Gastrocnemius medialis (tissue), 4 donors: ENCODE data around the gene MICOS13. TPM values are rescaled to one million over a fixed set of nuclear protein-coding genes. Genes with fewer than 3 reads are reported as not detected.

ENCODE experiments used
- ATAC-seq, 2 donors: fragments of 150-250 bp; one replicate each; pipeline ENCODE4 v1.9.1; 2016
- DNase-seq, 2 donors: peaks; one replicate each; pipeline ENCODE4 v3.0.0-alpha.2; 2019
- H3K27ac ChIP-seq, 4 donors: fragments of 200-600 bp; sonication (generic); 1 replicate in 1 of 4; 2 replicates in 3 of 4; pipeline ENCODE4 v1.5.1; 2016 to 2018; ENCODE audit warnings: mild to moderate bottlenecking in 2 of 4, moderate library complexity in 1 of 4
- H3K27me3 ChIP-seq, 3 donors: fragments of 200-600 bp; sonication (generic) in 2 of 3; 1 replicate in 1 of 3; 2 replicates in 2 of 3; pipeline versions ENCODE4 v1.5.1 to v1.6.0; 2016 to 2019; ENCODE audit warnings: mild to moderate bottlenecking in 1 of 3, moderate library complexity in 1 of 3
- H3K36me3 ChIP-seq, 2 donors: fragments of 200-600 bp; sonication (generic) in 1 of 2; one replicate each; pipeline ENCODE4 v1.5.1; 2017 to 2018
- H3K4me1 ChIP-seq, 2 donors: fragments of 200-600 bp; sonication (generic) in 1 of 2; one replicate each; pipeline ENCODE4 v1.5.1; 2016 to 2017; ENCODE audit warnings: mild to moderate bottlenecking in 2 of 2
- H3K4me3 ChIP-seq, 4 donors: fragments of 200-600 bp; sonication (generic) in 3 of 4; 1 replicate in 1 of 4; 2 replicates in 3 of 4; pipeline ENCODE4 v1.5.1; 2016 to 2019; ENCODE audit warnings: mild to moderate bottlenecking in 2 of 4
- H3K9me3 ChIP-seq, 3 donors: fragments of 200-600 bp; sonication (generic) in 2 of 3; 1 replicate in 1 of 3; 2 replicates in 2 of 3; pipeline ENCODE4 v1.5.1; 2016 to 2019
- POLR2A ChIP-seq, 2 donors: fragments of 450-650 bp; IDR thresholded peaks; one replicate each; pipeline ENCODE4 v1.6.1; 2017; ENCODE audit warnings: antibody characterized with exemption in 2 of 2, mild to moderate bottlenecking in 2 of 2, moderate library complexity in 2 of 2
- in situ Hi-C, 4 donors: fragments of 200-750 bp; cut with MboI; loops; one replicate each; pipeline versions ENCODE4 v1.15.0 to v1.8.0; 2017; ENCODE audit warnings: low sequenced_read_pairs in 4 of 4
- intact Hi-C: fragments of 100-400 bp; cut with DNase I; formaldehyde crosslinking; loops from one replicate; pipeline ENCODE4 v1.15.1; 2023; ENCODE audit warnings: low total_unique reads
- total RNA-seq, 4 donors: library from RNA; depleted of rRNA; stranded (reverse); fragments of >200 nt; gene quantifications; one replicate each; pipeline versions ENCODE4 v1.1.0 to v1.2.3, GENCODE V29; 2016
- TF ChIP-seq, protein P1 (sequence below), 5 experiments: fragments of 450-650 bp in 3 of 5; fragments of 200-600 bp in 2 of 5; sonication (generic) in 2 of 5; IDR thresholded peaks in 4 of 5; conservative IDR thresholded peaks in 1 of 5; 1 replicate in 4 of 5; 2 replicates in 1 of 5; pipeline ENCODE4 v1.5.1; 2016 to 2019; ENCODE audit warnings: antibody characterized with exemption in 5 of 5, mild to moderate bottlenecking in 3 of 5, moderate library complexity in 3 of 5

MICOS13 gene
- total RNA-seq, 4 donors from 2014 or later: 45.7 to 122 (median 74.8) TPM

DNA sequence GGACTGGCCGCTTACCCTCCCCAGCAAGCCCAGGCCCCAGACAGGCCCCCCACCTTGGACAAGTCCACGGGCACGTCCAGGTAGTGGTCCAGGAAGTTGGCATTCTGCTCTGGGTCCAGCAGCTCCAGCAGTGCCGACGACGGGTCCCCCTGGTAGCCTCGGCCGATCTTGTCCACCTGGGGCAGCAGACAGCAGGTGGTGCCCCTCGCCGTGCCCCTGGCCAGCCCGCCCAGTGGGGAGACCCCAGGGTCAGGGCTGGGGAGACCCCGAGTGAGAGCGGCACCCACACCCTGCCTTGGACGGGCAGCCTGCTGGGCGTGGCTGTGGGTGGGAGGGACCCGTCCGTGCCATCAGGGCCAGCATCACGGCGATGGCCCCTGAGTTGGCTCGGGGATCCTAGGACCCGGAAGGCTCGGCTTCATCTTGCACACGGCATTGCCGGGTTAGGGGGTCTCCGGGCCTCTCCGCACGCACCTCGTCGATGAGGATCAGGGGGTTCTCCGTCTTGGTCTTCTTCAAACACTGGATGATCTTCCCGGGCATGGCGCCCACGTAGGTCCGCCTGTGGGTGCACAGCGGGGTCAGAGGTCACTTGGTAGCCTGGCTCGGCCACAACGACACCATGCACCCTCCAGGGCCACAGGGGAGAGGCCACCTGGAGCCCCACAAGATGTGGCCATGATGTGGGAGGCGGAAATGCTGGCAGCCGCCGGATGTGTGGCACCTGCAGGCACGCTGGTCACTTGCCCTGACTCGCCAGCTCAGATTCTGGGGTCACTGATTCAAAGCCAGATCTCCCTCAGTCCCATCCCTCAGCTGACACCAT, 16.1 kb upstream of the MICOS13 start:
- in situ Hi-C loops (no loop called here), intact Hi-C loops (no loop called here)
- Histone ChIP-seq H3K4me3 (no peak overlapping the region), H3K4me1 (peaks cover 8 to 9% of the 10 kb centered on the region in 2 donors), H3K27ac (no peak overlapping the region), H3K27me3 (no peaks in the 10 kb centered on the region), H3K9me3 (no peaks in the 10 kb centered on the region), H3K36me3 (peaks cover 0 to 74% of the 10 kb centered on the region in 2 donors)
- ATAC-seq (no peak), DNase-seq (no peak)
- no peak for TF ChIP-seq POLR2A (IDR thresholded peaks at IDR 0.05)
- TF ChIP-seq, protein P1, sequence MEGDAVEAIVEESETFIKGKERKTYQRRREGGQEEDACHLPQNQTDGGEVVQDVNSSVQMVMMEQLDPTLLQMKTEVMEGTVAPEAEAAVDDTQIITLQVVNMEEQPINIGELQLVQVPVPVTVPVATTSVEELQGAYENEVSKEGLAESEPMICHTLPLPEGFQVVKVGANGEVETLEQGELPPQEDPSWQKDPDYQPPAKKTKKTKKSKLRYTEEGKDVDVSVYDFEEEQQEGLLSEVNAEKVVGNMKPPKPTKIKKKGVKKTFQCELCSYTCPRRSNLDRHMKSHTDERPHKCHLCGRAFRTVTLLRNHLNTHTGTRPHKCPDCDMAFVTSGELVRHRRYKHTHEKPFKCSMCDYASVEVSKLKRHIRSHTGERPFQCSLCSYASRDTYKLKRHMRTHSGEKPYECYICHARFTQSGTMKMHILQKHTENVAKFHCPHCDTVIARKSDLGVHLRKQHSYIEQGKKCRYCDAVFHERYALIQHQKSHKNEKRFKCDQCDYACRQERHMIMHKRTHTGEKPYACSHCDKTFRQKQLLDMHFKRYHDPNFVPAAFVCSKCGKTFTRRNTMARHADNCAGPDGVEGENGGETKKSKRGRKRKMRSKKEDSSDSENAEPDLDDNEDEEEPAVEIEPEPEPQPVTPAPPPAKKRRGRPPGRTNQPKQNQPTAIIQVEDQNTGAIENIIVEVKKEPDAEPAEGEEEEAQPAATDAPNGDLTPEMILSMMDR (IDR thresholded peaks at IDR 0.05 in 4 of 5, conservative IDR thresholded peaks at IDR 0.05 in 1 of 5): no peak

DNA sequence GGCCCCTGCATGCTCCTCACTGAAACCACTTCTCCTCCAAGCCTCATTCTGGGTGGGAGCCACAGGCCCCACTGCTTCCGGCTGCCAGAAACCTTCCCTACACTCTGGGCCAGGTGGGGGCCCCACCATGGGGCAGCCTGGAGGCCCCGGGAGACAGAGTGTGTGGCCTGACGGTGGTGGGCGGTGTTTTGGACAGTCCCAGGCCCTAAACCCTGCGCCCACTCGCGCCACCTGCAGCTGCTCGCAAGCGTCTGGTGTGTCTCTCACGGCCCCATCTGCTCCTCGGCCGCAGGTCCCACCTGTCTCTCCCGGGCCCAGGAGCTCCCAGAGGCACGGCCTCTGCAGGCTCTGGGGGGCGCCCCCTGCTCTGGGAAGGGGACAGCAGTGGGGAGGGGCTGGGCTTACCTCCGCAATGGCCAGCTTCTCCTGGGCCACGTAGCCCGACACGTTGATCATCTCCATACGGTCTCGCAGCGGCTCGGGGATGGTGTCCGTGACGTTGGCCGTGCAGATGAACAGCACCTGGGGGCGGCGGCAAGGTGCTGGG, 15.4 kb upstream of the MICOS13 start:
- no peaks in the 10 kb centered on the region for H3K9me3 ChIP-seq
- in situ Hi-C loops: no loop called here
- no peak overlapping the region for H3K4me3 ChIP-seq
- H3K36me3 ChIP-seq: peaks cover 0 to 72% of the 10 kb centered on the region in 2 donors
- no peak overlapping the region for H3K27ac ChIP-seq
- TF ChIP-seq POLR2A (IDR thresholded peaks at IDR 0.05): no peak
- TF ChIP-seq, protein P1 (IDR thresholded peaks at IDR 0.05 in 4 of 5, conservative IDR thresholded peaks at IDR 0.05 in 1 of 5): no peak
- H3K4me1 ChIP-seq: peaks cover 14 to 16% of the 10 kb centered on the region in 2 donors
- ATAC-seq (no peak), DNase-seq (no peak)
- no peaks in the 10 kb centered on the region for H3K27me3 ChIP-seq
- intact Hi-C loops: no loop called here

DNA sequence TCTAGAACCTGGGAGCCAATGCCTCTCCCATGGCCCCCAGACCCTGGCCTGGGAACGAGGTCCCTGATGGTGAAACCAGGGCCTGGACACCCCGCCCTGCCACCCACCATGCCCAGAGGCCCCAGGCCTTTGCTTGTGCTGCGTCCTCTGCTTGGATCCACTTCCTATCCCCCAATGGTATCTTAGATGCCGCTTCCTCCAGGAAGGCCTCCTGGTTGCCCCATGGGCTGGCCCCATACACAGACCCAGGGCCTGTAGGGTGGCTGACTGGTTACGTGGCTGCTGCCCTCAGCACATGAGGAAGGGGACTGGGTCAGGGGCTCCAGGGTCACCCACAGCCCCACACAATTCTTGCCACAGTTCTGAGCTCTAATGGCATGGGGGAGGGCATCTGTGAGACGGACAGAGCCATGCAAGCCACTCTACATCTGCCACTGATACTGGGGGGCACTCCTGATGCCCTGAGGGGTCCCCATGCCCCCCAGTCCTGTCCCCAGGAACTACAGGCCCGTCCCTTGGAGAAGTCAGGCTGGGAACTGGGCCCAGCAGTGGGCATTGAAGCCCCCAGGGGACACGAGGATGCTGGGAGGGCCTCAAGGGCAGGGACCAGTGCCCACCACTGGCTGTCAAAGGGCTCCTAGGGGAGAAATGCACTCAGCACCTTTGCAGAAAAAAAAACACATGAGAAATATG, 14.8 kb upstream of the MICOS13 start:
- H3K9me3 ChIP-seq: no peaks in the 10 kb centered on the region
- ATAC-seq (no peak), DNase-seq (no peak)
- H3K36me3 ChIP-seq: peaks cover 0 to 66% of the 10 kb centered on the region in 2 donors
- H3K4me1 ChIP-seq: peaks cover 14 to 18% of the 10 kb centered on the region in 2 donors
- in situ Hi-C loops: no loop called here
- TF ChIP-seq, protein P1 (IDR thresholded peaks at IDR 0.05 in 4 of 5, conservative IDR thresholded peaks at IDR 0.05 in 1 of 5): no peak
- no peak for TF ChIP-seq POLR2A (IDR thresholded peaks at IDR 0.05)
- H3K27ac ChIP-seq: no peak overlapping the region
- intact Hi-C loops: no loop called here
- H3K4me3 ChIP-seq: no peak overlapping the region
- H3K27me3 ChIP-seq: no peaks in the 10 kb centered on the region

DNA sequence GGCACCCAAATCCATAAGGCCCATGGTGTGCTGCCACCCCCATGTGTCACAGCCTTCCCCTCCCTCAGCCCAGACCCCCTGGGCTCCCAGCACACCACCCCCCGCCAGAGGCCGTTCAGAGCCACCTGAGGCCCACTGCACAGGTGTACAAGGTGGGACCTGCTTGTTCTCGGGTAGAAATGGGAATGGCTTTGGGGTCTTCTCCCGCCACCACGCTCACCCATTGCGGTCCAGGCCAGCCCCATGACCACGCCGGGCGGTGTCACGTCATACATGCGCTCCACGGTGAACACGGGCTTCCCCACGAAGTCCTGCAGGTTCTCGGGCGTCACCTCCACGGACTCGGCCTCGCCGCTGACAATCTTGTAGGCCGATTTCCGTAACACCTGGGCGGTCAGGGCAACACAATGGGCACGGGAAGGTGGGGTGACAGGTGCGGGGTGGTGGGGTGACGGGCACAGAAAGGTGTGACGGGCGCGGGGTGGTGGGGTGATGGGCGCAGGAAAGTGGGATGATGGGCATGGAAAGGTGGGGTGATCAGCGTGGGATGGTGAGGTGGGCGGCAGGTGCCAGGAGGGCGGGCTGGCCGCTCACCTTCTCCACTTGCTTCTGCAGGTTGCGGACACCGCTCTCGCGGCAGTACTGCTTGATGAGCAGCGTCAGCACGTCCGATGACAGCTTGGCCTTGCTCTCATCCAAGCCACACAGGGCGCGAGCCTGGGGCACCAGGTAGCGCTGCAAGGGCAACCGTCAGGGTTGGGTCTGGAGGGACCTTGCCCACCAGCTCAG, 14.0 kb upstream of the MICOS13 start:
- ATAC-seq (no peak), DNase-seq (no peak)
- Histone ChIP-seq H3K4me1 (peaks cover 18 to 21% of the 10 kb centered on the region in 2 donors), H3K27me3 (no peaks in the 10 kb centered on the region), H3K9me3 (no peaks in the 10 kb centered on the region), H3K36me3 (peaks cover 0 to 59% of the 10 kb centered on the region in 2 donors), H3K4me3 (no peak overlapping the region), H3K27ac (no peak overlapping the region)
- intact Hi-C loops (no loop called here), in situ Hi-C loops (no loop called here)
- no peak for TF ChIP-seq POLR2A (IDR thresholded peaks at IDR 0.05)
- TF ChIP-seq, protein P1 (IDR thresholded peaks at IDR 0.05 in 4 of 5, conservative IDR thresholded peaks at IDR 0.05 in 1 of 5): no peak
